ENCODE measurements around the gene PAX2. TPM values are rescaled to one million over a fixed set of nuclear protein-coding genes. Genes with fewer than 3 reads are reported as not detected.

PAX2 gene
- total RNA-seq, 1 experiment from 2014 or later: not detected

GRCh38 chr10:100876585-100877460 is 131.4 kb downstream of the PAX2 start:
- no peaks in the 10 kb centered on the region for H3K36me3 Mint-ChIP-seq (ENCODE audit: insufficient read depth in 1 of 3, low read depth in 3 of 3)
- H3K79me1 ChIP-seq (ENCODE audit: insufficient read depth, low read depth, low read length, poor library complexity, severe bottlenecking): no peaks in the 10 kb centered on the region
- no peaks in the 10 kb centered on the region for H4K20me1 ChIP-seq (ENCODE audit: control insufficient read depth, insufficient read depth, insufficient read length)
- no peak overlapping the region for H3K9ac ChIP-seq (ENCODE audit: extremely low read depth, insufficient read length, low read length)
- no peak overlapping the region for H2AK5ac ChIP-seq (ENCODE audit: insufficient read length, low read length)
- H2BK12ac ChIP-seq (ENCODE audit: insufficient read length, low read depth, low read length): no peak overlapping the region
- no peak overlapping the region for H3K23ac ChIP-seq (ENCODE audit: insufficient read length, low read depth, low read length)
- H3K27me3 Mint-ChIP-seq (ENCODE audit: low read depth): peaks cover 79% of the 10 kb centered on the region
- no peak overlapping the region for H2BK15ac ChIP-seq (ENCODE audit: low read depth, low read length)
- H3K4me1 Mint-ChIP-seq: peaks cover 5 to 55% of the 10 kb centered on the region in 2 experiments
- WGBS (ENCODE audit: extremely low coverage, insufficient read length, low lambda C conversion rate): no CpG with 5 or more reads among the region's 24 CpGs
- H4K91ac ChIP-seq (ENCODE audit: insufficient read length, low read depth, low read length): no peak overlapping the region
- no peak overlapping the region for H3K56ac ChIP-seq (ENCODE audit: insufficient read length, low read depth, low read length)
- H3K4ac ChIP-seq (ENCODE audit: low read depth, low read length): no peak overlapping the region
- no peaks in the 10 kb centered on the region for H3K79me2 ChIP-seq (ENCODE audit: insufficient read depth, low read length)
- no peak for DNase-seq
- H3K27ac ChIP-seq (ENCODE audit: insufficient read length, low read depth, low read length): no peak overlapping the region
- TF ChIP-seq, protein P1, sequence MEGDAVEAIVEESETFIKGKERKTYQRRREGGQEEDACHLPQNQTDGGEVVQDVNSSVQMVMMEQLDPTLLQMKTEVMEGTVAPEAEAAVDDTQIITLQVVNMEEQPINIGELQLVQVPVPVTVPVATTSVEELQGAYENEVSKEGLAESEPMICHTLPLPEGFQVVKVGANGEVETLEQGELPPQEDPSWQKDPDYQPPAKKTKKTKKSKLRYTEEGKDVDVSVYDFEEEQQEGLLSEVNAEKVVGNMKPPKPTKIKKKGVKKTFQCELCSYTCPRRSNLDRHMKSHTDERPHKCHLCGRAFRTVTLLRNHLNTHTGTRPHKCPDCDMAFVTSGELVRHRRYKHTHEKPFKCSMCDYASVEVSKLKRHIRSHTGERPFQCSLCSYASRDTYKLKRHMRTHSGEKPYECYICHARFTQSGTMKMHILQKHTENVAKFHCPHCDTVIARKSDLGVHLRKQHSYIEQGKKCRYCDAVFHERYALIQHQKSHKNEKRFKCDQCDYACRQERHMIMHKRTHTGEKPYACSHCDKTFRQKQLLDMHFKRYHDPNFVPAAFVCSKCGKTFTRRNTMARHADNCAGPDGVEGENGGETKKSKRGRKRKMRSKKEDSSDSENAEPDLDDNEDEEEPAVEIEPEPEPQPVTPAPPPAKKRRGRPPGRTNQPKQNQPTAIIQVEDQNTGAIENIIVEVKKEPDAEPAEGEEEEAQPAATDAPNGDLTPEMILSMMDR (conservative IDR thresholded peaks at IDR 0.05): no peak
- no peaks in the 10 kb centered on the region for H3K4me1 ChIP-seq (ENCODE audit: insufficient read depth, low read length)
- no peak overlapping the region for H2AFZ ChIP-seq (ENCODE audit: low read length)
- no peak overlapping the region for H4K5ac ChIP-seq (ENCODE audit: insufficient read length, low read depth, low read length)
- no peak overlapping the region for H2BK5ac ChIP-seq (ENCODE audit: insufficient read length, low read length)
- no peak overlapping the region for H4K8ac ChIP-seq (replicated peaks; ENCODE audit: insufficient read length, low read depth, low read length)
- H2BK20ac ChIP-seq (ENCODE audit: low read depth, low read length, poor library complexity, severe bottlenecking): no peak overlapping the region
- no peak overlapping the region for H3K14ac ChIP-seq (ENCODE audit: insufficient read depth, low read length)
- no peaks in the 10 kb centered on the region for H3K23me2 ChIP-seq (ENCODE audit: insufficient read length, low read depth, low read length, poor library complexity, severe bottlenecking)
- no peak overlapping the region for H3K18ac ChIP-seq (ENCODE audit: insufficient read length, low read depth, low read length)
- H3K4me2 ChIP-seq (ENCODE audit: insufficient read depth, insufficient read length, low read length): no peak overlapping the region
- no peak overlapping the region; a peak in 2 of 5 replicates for H3K4me3 Mint-ChIP-seq
- H3K9me3 Mint-ChIP-seq: no peaks in the 10 kb centered on the region; a peak in 1 of 5 replicates
- H2BK120ac ChIP-seq (ENCODE audit: low read depth, low read length, poor library complexity, severe bottlenecking): no peak overlapping the region
- H3K9me3 ChIP-seq (ENCODE audit: control insufficient read depth, low read depth, low read length): no peaks in the 10 kb centered on the region
- no peaks in the 10 kb centered on the region; the same call in 1 of the 2 replicates for H3K27me3 ChIP-seq (ENCODE audit: insufficient read depth, low read length)
- no peak overlapping the region for H3T11ph ChIP-seq (ENCODE audit: low read length)
- H3K27ac Mint-ChIP-seq: no peak overlapping the region
